Astrocyte (in vitro differentiated cells and primary cell): ENCODE results near the gene KRTAP9-1.
"Not testable (repeated sequence)": the region's sequence is repeated elsewhere in the genome, so short reads cannot be mapped to it uniquely, and the experiment has no call there.

ENCODE experiments used
- CTCF ChIP-seq: IDR thresholded peaks from 2 replicates; pipeline ENCODE4 v1.5.1; 2011; ENCODE audit warnings: low read depth, mild to moderate bottlenecking, inconsistent platforms, low read length, moderate library complexity; ENCODE audit not compliant: insufficient read depth
- EZH2 ChIP-seq: IDR thresholded peaks from 2 replicates; pipeline ENCODE4 v1.6.1; 2012; ENCODE audit warnings: mild to moderate bottlenecking, low read length, inconsistent platforms; ENCODE audit not compliant: insufficient read depth

- TF ChIP-seq CTCF, EZH2: not testable (repeated sequence)
These were observed at the start of gene KRTAP9-1 for GRCh38 chr17:41189837-41190318.
